Astrocyte (in vitro differentiated cells and primary cell): ENCODE data around the gene PRRG2. TPM values are rescaled to one million over a fixed set of nuclear protein-coding genes. Genes with fewer than 3 reads are reported as not detected.

Experiments used
- DNase-seq: peaks from one replicate; pipeline ENCODE4 v3.0.0-alpha.2; 2010; ENCODE audit warnings: low read depth
- FAIRE-seq: peaks from 2 replicates; lab custom pipeline; 2011; peaks lifted over from hg19 to GRCh38; lab: Jason Lieb, UNC
- H2AFZ ChIP-seq: 2 replicates; pipeline ENCODE4 v1.6.0; 2012; ENCODE audit warnings: low read depth, low read length, inconsistent platforms
- H3K27ac ChIP-seq: 2 replicates; pipeline ENCODE4 v1.5.1; 2011; ENCODE audit warnings: low read depth, low read length, inconsistent platforms
- H3K27me3 ChIP-seq: 2 replicates; pipeline ENCODE4 v1.6.0; 2011; ENCODE audit warnings: low read length, inconsistent platforms; ENCODE audit not compliant: insufficient read depth
- H3K36me3 ChIP-seq: 2 replicates; pipeline ENCODE4 v1.5.1; 2011; ENCODE audit warnings: low read length, inconsistent platforms; ENCODE audit not compliant: insufficient read depth
- H3K4me1 ChIP-seq: 2 replicates; pipeline ENCODE4 v1.5.1; 2011; ENCODE audit warnings: low read length, inconsistent platforms; ENCODE audit not compliant: insufficient read depth
- H3K4me2 ChIP-seq: 2 replicates; pipeline ENCODE4 v1.6.0; 2012; ENCODE audit warnings: low read length, inconsistent platforms
- H3K4me3 ChIP-seq: 2 replicates; pipeline ENCODE4 v1.5.1; 2011; ENCODE audit warnings: low read depth, mild to moderate bottlenecking, low read length, inconsistent platforms; ENCODE audit not compliant: insufficient read depth
- H3K79me2 ChIP-seq: 2 replicates; pipeline ENCODE4 v1.6.0; 2012; ENCODE audit warnings: mild to moderate bottlenecking, low read length, inconsistent platforms; ENCODE audit not compliant: insufficient read depth
- H3K9ac ChIP-seq: 2 replicates; pipeline ENCODE4 v1.6.0; 2012; ENCODE audit warnings: mild to moderate bottlenecking, low read length, inconsistent platforms
- H3K9me3 ChIP-seq: 2 replicates; pipeline ENCODE4 v1.5.1; 2012; ENCODE audit warnings: low read depth, mild to moderate bottlenecking, low read length, inconsistent platforms; ENCODE audit not compliant: insufficient read depth
- H4K20me1 ChIP-seq: 2 replicates; pipeline ENCODE4 v1.6.0; 2012; ENCODE audit warnings: low read length, inconsistent platforms; ENCODE audit not compliant: insufficient read depth
- H3K27ac Mint-ChIP-seq: one replicate; pipeline ENCODE4 v1.8.0; 2021; ENCODE audit warnings: mild to moderate bottlenecking, mixed read lengths; ENCODE audit not compliant: unreplicated experiment
- H3K27me3 Mint-ChIP-seq: one replicate; pipeline ENCODE4 v1.8.0; 2021; ENCODE audit warnings: low read depth, mixed read lengths; ENCODE audit not compliant: unreplicated experiment
- H3K36me3 Mint-ChIP-seq: one replicate; pipeline ENCODE4 v1.8.0; 2021; ENCODE audit warnings: low read depth, mixed read lengths; ENCODE audit not compliant: unreplicated experiment
- H3K4me1 Mint-ChIP-seq: one replicate; pipeline ENCODE4 v1.8.0; 2021; ENCODE audit warnings: low read depth, mixed read lengths; ENCODE audit not compliant: unreplicated experiment
- H3K4me3 Mint-ChIP-seq: one replicate; pipeline ENCODE4 v1.8.0; 2021; ENCODE audit warnings: mild to moderate bottlenecking, moderate library complexity, mixed read lengths; ENCODE audit not compliant: unreplicated experiment
- H3K9me3 Mint-ChIP-seq: one replicate; pipeline ENCODE4 v1.8.0; 2021; ENCODE audit warnings: mild to moderate bottlenecking, mixed read lengths; ENCODE audit not compliant: unreplicated experiment
- CTCF ChIP-seq: IDR thresholded peaks from 2 replicates; pipeline ENCODE4 v1.5.1; 2011; ENCODE audit warnings: low read depth, mild to moderate bottlenecking, inconsistent platforms, low read length, moderate library complexity; ENCODE audit not compliant: insufficient read depth
- EZH2 ChIP-seq: IDR thresholded peaks from 2 replicates; pipeline ENCODE4 v1.6.1; 2012; ENCODE audit warnings: mild to moderate bottlenecking, low read length, inconsistent platforms; ENCODE audit not compliant: insufficient read depth
- total RNA-seq: library from RNA; stranded (reverse); gene quantifications from 2 replicates; pipeline ENCODE4 v1.2.1, GENCODE V29; 2021

PRRG2 gene
- total RNA-seq, 1 donor from 2014 or later = 1.3 TPM

GRCh38 chr19:49570138-49570856 lies 10.8 kb upstream of the PRRG2 start:
- Histone ChIP-seq H2AFZ (no peak overlapping the region), H3K4me2 (no peak overlapping the region), H3K27ac (no peak overlapping the region), H3K9me3 (no peaks in the 10 kb centered on the region), H3K4me1 (no peaks in the 10 kb centered on the region), H3K9ac (peak overlapping the region; percentile 32), H3K79me2 (peaks cover 71% of the 10 kb centered on the region), H3K27me3 (no peaks in the 10 kb centered on the region), H4K20me1 (peaks cover 52% of the 10 kb centered on the region), H3K4me3 (no peak overlapping the region), H3K36me3 (peaks cover 11% of the 10 kb centered on the region)
- Mint-ChIP-seq H3K4me3 (no peak overlapping the region), H3K36me3 (peaks cover 3% of the 10 kb centered on the region), H3K4me1 (peaks cover 4% of the 10 kb centered on the region), H3K27me3 (no peaks in the 10 kb centered on the region), H3K27ac (no peak overlapping the region), H3K9me3 (no peaks in the 10 kb centered on the region)
- TF ChIP-seq EZH2 (no peak), CTCF (peak; percentile 100)
- peak; percentile 50 for FAIRE-seq
- peak; percentile 61 for DNase-seq

DNA sequence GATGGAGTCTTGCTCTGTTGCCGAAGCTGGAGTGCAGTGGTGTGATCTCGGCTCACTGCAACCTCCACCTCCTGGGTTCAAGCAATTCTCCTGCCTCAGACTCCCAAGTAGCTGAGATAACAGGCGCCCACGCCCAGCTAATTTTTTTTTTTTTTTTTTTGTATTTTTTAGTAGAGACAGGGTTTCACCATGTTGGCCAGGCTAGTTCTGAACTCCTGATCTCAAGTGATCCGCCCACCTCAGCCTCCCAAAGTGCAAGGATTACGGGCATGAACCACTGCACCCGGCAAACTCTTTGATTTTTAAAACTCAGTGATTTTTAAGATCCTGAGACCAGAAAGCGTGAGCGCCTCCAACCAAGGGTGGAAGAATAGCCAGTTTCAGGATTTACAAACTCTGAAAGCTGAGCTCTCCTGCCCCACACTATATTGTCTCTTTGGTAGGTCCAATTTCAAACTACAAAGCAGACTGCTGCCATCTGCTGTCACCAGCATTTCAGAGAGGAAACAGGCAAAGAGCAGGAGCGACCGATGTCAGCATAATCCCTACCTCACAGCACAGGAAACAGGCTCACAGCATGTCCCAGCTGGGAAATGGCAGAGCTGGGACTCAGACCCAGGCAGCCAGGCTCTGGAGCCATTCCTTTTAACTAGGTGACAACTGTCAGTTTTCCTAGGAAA lies 10.0 kb upstream of the PRRG2 start:
- H3K79me2 ChIP-seq = peaks cover 71% of the 10 kb centered on the region
- H3K27me3 ChIP-seq = no peaks in the 10 kb centered on the region
- H3K4me3 ChIP-seq = no peak overlapping the region
- no peaks in the 10 kb centered on the region for H3K9me3 Mint-ChIP-seq
- peak overlapping the region; percentile 31 for H3K9ac ChIP-seq
- H4K20me1 ChIP-seq = peaks cover 52% of the 10 kb centered on the region
- H3K4me1 Mint-ChIP-seq = peaks cover 4% of the 10 kb centered on the region
- no peak overlapping the region for H3K4me3 Mint-ChIP-seq
- no peaks in the 10 kb centered on the region for H3K27me3 Mint-ChIP-seq
- no peak for FAIRE-seq
- TF ChIP-seq EZH2 (no peak), CTCF (no peak)
- H3K27ac Mint-ChIP-seq = no peak overlapping the region
- peaks cover 3% of the 10 kb centered on the region for H3K36me3 Mint-ChIP-seq
- no peaks in the 10 kb centered on the region for H3K9me3 ChIP-seq
- no peak overlapping the region for H3K4me2 ChIP-seq
- no peak overlapping the region for H3K27ac ChIP-seq
- H3K36me3 ChIP-seq = peaks cover 13% of the 10 kb centered on the region
- no peak overlapping the region for H2AFZ ChIP-seq
- no peak for DNase-seq
- no peaks in the 10 kb centered on the region for H3K4me1 ChIP-seq

DNA sequence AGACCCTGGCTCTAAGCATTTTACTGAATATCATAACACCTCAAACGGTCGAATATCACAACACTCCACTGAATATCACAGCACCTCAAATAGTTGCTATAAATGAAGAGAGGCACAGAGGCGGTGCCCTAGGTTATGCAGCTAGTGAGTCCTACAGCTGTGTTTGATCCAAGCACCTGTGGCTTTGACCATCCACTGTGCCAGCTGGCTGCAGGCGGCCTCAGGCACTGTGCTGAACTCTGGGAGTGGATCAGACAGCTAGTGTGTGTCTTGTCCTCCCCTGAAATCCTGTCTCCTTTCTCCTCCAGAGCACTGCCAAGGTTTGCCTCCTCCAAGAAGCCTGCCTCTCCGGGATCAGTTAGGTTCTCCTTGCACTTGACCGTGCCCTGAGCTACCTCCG lies 8.1 kb upstream of the PRRG2 start:
- Histone ChIP-seq H3K27me3 (no peaks in the 10 kb centered on the region), H4K20me1 (peaks cover 50% of the 10 kb centered on the region), H2AFZ (no peak overlapping the region), H3K4me3 (no peak overlapping the region), H3K79me2 (peaks cover 76% of the 10 kb centered on the region), H3K4me1 (no peaks in the 10 kb centered on the region), H3K9me3 (no peaks in the 10 kb centered on the region), H3K27ac (no peak overlapping the region), H3K4me2 (no peak overlapping the region), H3K9ac (peak overlapping the region; percentile 11), H3K36me3 (peaks cover 13% of the 10 kb centered on the region)
- H3K9me3 Mint-ChIP-seq = no peaks in the 10 kb centered on the region
- H3K27me3 Mint-ChIP-seq = no peaks in the 10 kb centered on the region
- FAIRE-seq (no peak), DNase-seq (no peak)
- no peak overlapping the region for H3K27ac Mint-ChIP-seq
- H3K36me3 Mint-ChIP-seq = peaks cover 3% of the 10 kb centered on the region
- H3K4me1 Mint-ChIP-seq = peaks cover 4% of the 10 kb centered on the region
- H3K4me3 Mint-ChIP-seq = no peak overlapping the region
- no peak for TF ChIP-seq CTCF
- no peak for TF ChIP-seq EZH2
